Sigmoid colon (tissue), 4 donors: Measurements from ENCODE around the gene KIAA0513.

ENCODE experiments used
- CTCF ChIP-seq, 4 experiments: fragments of 450-650 bp in 3 of 4; fragments of 200-600 bp in 1 of 4; IDR thresholded peaks; one replicate each; pipeline ENCODE4 v1.5.1; 2016 to 2019; ENCODE audit warnings: antibody characterized with exemption in 4 of 4, mild to moderate bottlenecking in 3 of 4, moderate library complexity in 2 of 4
- EP300 ChIP-seq, 4 donors: sonication (generic); formaldehyde crosslinking; IDR thresholded peaks; one replicate each; pipeline ENCODE4 v1.6.1; 2017; ENCODE audit warnings: antibody characterized with exemption in 4 of 4
- POLR2A ChIP-seq, 2 donors: fragments of 450-650 bp; IDR thresholded peaks; one replicate each; pipeline ENCODE4 v1.6.1; 2016; ENCODE audit warnings: antibody characterized with exemption in 2 of 2, mild to moderate bottlenecking in 2 of 2, moderate library complexity in 2 of 2

GRCh38 chr16:85057948-85058347, 30.4 kb downstream of the KIAA0513 start:
- TF ChIP-seq CTCF (IDR thresholded peaks at IDR 0.05): no peak
- TF ChIP-seq POLR2A (IDR thresholded peaks at IDR 0.05): no peak
- TF ChIP-seq EP300 (IDR thresholded peaks at IDR 0.05): no peak
